ENCODE measurements around the gene RAB17. TPM values are rescaled to one million over a fixed set of nuclear protein-coding genes. Genes with fewer than 3 reads are reported as not detected.

RAB17 gene
- 0.83 TPM in 1 of 2 replicates, not detected in the other for total RNA-seq

GRCh38 chr2:237590272-237591140, at the start of gene RAB17:
TSS of gene RAB17 (minus strand) at chr2:237590734. CDS start at chr2:237586154, 4,580 bp downstream.

GRCh38 chr2:237627441-237628246, 37.1 kb upstream of the RAB17 start, which contains the start of gene LRRFIP1:
TSS of gene LRRFIP1 (plus strand) at chr2:237627587. CDS start at chr2:237627645, 58 bp downstream.

GRCh38 chr2:237566401-237567235, 23.9 kb downstream of the RAB17 start, which contains the start of gene PRLH:
TSS of gene PRLH (plus strand) at chr2:237566574. CDS start at chr2:237566574, 0 bp downstream.

Other genes with a start within 250 kb of the RAB17 start
- gene COL6A3, start 176.6 kb downstream of the RAB17 start, total RNA-seq, result 2,183 and 3,095 TPM in 2 replicates
- 3.1 and 18.0 TPM in 2 replicates for gene MLPH, start 103.5 kb downstream of the RAB17 start, total RNA-seq
- not detected in 2 replicates for gene PRLH, start 24.2 kb downstream of the RAB17 start, total RNA-seq
- gene LRRFIP1, start 36.9 kb upstream of the RAB17 start, total RNA-seq, result 82.0 and 92.2 TPM in 2 replicates
- gene RBM44, start 208.0 kb upstream of the RAB17 start, total RNA-seq, result 0.17 and 0.58 TPM in 2 replicates